HG03442 (cell line): ENCODE data around the gene LTBP1.

Experiments used
- ATAC-seq: cut with Tn5 transposase; IDR thresholded peaks from one replicate; pipeline ENCODE4 v1.9.1; 2021; ENCODE audit warnings: mild to moderate bottlenecking, moderate library complexity; ENCODE audit not compliant: unreplicated experiment

LTBP1 gene

DNA sequence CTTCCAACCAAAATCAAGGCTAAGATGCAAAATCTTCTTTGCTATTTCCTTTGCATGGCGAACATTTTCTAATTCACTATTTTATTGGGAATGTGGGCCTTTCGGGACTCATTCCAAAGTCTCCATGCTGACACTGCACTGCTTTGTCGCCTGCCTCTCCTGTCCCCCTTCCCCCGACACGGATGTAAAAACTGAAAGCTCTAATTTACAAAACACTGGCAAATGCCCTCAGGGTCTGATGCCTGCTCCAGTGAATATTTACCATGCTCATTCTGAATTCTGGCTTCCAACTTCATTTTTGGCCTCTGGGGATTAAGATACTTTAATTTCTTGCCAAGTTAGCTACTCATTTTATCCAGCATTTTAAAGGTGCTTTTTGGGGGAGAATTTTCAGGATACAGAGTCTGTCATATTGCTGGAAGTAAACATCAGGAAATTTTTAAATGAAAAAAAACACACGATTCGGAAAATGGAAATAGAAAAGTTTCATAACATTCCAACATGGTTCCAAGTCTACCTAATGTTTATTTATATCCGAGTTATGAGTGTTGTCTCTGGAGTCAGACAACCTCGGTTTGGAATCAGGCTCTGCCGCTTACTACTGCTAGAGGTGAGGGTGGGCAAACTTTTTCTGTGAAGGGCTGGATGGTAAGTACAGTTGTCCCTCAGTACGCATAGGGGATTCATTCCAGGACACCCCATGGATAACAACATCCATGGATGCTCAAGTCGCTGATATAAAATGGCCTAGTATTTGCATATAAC, 14.6 kb upstream of the LTBP1 start:
- no peak for ATAC-seq

DNA sequence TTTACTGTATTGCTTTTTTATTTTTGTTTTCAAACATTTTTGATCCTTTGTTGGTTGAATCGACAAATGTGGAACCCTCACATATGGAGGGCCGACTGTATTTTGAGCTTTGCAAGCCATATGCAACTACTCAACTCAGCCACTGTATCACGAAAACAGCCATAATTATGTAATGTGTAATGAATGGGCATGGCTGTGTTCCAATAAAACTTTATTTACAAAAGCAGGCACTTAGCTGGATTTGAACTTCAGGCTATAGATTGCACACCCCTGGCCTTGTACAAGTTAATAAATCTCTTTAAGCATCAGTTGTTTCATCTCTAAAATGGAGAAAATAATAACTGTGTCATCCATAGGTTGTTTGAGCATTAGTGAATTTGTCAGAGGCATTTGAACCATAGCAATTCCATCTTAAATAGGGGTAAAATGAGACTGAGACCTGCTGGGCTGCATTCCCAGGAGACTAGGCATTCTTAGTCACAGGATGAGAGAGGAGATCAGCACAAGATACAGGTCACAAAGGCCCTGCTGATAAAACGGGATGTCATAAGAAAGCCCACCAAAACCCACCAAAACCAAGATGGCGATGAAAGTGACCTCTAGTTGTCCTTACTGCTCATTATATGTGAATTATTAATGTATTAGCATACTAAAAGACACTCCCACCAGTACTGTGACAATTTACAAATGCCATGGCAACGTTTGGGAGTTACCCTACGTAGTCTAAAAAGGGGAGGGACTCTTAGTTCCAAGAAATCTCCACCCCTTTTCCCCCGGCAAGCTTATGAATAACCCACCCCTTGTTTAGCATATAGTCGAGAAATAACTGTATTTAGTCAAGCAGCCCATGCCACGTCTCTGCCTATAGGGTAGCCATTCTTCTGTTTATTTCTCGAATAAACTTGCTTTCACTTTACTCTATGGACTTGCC, 13.7 kb upstream of the LTBP1 start:
- no peak for ATAC-seq

DNA sequence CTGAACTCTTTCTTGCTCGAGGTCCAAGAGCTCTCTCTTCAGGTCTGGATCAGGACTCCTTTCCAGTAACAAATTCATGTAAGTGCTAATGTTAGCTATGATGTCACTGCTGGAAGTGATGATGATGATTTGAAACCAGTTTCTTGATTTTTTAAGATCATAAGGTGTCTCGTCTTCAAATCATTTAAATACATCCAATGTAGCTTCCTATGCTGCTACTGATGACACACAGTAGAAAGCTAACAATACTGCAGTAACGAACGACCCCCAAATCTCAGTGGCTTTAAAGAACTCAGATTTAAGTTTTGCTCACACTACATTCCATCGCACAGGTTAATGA, 13.0 kb upstream of the LTBP1 start:
- ATAC-seq = no peak

DNA sequence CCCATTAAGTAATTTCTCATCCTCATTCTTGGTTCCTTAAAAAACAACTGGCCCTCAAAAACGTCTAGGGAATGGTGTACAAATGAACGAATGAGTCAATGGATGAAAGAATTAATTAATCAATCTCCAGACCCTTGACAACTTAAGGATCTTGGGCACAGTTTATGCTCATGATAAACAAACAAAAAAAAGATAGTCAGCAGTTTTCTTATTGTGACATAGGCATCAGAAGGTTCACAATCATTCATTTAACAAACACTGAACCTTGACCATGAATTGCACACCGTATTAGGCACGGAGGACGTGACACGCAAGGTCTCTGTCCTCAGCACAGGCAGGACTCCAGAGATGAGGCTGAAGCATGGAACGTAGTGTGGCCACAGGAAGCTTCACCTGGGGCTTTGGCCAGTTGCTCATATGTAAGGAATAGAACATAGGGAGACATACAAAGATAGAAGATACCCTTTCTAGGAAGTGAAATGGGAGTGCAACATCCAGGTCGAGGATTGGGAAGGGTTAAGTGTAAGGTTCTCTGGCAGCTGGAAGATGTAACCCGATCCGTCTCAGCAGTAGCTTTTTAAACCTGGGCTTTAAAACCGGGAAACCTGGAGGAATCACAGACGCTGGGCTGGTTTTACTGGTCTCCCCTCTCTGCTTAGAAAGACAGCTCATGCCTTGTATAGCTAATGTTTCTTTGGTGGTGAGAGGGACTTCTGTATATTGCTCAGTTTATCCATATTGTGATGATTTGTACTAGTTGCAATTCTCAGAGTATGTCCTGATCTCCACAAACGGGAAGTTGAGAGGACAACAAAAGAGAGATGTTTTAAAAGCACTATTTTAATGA, 8.9 kb upstream of the LTBP1 start:
- ATAC-seq = no peak

DNA sequence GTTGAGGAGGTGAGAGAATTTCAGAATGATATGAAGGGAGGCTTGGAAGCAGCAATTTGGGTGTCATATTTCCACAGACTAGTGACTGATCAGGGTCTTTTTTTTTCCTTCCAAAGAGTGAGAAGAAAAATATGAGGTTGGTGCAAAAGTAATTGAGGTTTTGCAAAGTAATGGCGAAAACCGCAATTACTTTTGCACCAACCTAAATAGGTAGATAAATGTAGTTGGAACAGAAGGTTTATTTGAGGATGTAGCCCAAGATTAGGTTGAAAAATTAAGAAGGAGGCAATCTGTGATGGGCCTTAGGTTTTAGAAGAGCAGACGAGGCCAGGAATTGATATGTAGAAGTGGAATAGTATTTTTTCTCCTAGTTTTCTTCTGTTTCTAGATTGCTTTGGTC, 7.8 kb upstream of the LTBP1 start:
- no peak for ATAC-seq

DNA sequence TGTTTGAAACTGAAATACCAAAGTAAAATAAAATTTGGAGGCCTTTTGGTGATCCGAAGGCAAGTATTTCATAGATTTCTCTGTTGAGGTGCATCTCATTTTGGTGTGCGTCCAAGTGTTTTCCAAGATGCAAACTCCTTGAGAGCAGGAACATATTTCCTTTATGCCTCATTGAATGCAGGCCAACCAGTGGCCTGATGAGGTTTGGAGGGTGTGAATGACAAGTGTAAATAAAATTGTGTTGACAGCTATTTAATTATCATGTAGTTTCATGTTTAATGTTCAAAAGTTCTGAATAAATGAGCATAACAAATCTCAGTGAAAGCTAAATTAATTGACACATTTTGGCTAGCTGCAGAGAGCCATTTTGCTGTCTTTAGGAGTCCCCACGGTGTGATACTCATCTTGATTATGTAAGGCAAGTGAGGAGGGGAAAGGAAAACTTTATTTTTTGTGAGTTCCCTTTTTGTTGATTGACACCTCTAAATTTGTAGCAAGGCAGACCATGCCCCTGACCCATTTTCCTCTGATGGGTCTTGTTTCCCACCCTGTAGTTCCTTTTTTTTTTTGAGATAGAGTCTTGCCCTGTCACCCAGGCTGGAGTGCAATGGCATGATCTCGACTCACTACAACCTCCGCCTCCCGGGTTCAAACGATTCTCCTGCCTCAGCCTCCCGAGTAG, 6.3 kb upstream of the LTBP1 start:
- no peak for ATAC-seq

DNA sequence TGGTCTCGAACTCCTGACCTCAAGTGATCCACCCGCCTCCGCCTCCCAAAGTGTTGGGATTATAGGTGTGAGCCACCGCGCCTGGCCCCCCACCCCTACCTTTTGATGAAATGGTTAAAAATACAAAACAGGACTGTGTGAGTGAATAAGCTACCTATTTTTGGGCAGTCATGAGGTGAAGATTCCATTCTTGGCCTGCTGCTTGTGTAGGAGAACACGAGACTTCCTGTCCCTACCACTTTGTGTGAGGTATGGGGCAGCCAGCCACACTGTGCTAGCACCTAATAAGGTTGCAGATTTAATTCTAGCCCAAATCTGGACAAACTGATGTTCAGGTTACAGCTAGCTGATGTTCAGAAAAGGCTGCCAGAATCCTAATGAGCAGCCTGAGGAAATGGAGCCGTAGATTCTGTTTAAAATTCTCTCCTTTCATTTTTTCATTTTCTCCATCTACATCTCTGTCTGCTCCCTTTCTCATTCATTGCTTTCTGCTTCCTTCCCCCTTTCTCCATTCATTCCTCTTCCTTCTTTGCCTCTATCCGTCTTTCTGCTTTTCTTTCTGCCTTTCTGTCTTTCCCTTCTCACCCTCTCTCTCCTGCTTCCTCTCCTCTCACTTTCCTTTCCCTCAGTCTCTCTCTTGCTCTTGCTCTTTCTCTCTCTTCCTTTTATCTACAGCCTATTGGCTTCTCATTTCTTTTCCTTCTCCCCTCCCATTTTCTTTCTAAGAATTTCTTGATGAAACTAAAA, 4.6 kb upstream of the LTBP1 start:
- ATAC-seq = no peak

DNA sequence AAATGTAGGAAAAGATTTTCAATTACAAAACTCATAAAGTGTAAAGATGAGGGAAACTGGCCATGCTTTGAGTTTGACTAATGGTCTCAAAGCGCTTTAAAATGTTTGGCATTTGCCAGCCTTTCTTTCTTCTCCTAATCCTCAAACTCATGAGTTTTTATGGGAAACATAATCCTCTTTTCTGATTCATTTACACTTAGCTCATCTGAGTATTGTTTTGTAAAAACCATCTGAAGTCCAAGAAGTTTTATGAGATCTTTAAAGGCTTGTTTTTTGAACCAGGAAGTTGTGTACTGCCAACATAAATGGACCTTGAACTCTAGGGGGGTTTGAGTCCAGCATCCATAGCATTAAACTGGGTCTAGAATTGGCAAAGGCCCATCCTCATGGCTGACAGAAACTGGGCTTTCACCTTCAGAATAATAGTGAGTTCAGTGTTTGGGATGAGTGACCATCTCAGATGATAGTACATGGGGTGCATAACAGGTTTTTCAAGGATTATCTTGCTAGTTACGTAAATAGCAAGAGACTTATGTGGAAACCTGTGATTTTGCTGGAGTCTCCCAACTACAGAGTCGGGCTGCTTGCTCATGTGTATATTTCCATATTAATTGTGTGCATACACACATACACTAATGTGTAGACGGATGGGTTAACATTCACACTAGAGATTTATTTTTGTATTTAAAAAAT, 3.8 kb upstream of the LTBP1 start:
- no peak for ATAC-seq

DNA sequence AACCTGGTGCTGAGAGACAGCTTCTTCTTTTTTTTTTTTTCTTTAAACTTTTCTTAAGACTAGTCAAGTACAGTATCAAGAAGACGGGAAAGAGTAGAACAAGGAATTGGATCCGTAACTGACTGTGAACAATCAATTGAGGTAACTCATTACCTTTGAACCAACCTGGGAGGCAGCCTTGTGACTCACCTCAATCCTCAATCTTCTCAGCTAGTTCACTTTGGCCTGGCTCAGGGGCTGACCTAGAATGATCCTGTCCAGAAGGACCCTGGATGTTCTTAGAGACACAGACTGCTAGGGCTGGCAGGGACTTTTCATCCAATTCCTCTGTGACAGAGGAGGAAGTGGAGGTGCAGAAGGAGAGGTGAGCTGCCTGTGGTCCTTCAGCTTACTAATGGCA, 1.5 kb upstream of the LTBP1 start:
- no peak for ATAC-seq

DNA sequence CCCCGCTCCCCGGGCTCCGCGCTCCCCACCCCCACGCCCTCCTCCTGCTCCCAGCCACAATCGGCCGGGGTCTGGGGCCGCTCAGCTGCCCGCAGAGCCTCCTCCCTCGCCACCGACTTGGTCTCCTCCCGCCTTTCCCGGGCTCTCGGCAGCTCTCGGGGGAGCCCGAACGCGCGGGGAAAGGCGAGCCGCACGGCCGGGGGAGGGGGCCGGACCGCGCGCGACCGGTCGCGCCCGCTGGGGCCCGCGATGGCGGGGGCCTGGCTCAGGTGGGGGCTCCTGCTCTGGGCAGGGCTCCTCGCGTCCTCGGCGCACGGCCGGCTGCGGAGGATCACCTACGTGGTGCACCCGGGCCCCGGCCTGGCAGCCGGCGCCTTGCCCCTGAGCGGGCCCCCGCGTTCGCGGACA, 327 bp downstream of the LTBP1 start:
- peak; percentile 24 for ATAC-seq

DNA sequence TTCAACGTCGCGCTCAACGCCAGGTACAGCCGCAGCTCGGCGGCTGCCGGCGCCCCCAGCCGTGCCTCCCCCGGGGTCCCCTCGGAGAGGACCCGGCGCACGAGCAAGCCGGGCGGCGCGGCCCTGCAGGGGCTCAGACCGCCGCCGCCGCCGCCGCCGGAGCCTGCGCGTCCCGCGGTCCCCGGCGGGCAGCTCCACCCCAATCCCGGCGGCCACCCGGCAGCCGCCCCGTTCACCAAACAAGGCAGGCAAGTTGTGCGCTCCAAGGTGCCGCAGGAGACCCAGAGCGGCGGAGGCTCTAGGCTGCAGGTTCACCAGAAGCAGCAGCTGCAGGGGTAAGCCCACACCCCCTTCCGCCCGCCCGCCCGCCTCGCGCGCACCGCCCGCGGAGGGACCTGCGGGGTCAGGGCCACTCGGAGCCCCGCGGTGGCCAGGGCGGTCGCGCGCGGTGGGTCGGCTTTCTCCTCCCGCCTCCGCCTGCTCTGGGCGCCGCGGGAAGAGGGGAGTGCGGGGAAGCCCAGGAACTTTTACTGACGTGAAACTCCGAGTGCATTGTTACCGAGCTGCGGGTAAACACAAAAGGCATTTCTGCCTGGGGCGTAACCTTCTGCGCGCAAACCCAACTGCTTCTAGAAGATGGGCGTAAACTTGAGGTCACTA, 861 bp downstream of the LTBP1 start:
- ATAC-seq = peak; percentile 23

DNA sequence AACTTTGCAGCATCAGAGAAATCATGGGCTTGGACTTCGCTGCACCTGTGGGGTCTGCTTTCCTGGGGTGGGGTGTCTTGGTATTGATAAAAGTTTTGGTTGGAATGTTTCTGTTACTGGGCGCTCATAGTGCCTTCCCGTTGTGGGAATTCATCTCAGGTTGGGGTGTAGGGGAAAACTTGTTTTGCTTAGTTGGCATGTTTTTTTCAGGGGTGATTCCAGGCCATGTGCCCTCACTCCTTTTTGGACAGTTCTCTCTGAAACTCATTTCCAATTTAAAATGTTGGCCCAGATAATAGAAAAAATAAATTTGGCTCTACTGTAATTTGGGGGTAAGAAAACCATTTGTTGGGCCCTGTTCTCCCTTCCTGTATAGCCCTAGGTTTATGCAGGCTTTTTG, 1.5 kb downstream of the LTBP1 start:
- no peak for ATAC-seq

DNA sequence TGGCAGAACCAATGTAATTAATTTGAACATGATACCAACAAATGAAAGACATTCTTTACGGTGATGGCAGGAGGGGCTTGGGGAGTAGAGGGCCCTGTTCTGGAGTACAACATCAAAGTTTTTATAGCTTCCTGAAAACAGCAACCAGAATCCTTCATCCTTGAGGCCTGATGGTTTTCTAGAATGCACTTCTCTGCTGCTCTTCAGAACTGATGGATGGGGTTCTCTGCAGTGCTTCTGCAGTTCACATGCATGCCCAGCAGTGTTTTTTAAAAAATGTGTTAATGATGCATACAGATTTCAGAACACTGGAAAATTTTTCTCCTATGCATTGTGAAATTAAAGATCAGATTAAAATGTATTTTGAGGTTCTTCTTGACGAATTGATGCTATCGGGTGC, 2.5 kb downstream of the LTBP1 start:
- ATAC-seq = no peak

DNA sequence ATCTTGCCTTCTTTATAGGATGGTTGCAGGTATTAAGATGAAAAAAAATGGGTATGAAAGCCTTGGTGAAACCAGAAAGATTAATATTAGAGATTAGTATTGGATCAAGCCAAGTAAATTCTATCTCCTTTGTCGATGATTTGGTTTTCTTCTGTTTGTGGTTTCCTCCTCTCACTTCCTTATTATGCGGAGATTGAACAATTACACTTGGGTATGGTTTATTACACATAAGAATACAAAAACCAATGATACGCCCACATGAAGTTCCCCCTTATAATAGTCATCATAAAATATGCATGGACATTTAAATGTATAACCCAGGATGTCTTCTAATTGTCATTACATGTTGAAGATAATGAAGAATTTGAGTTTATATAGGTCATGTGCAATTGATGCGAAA, 4.9 kb downstream of the LTBP1 start:
- ATAC-seq = no peak

DNA sequence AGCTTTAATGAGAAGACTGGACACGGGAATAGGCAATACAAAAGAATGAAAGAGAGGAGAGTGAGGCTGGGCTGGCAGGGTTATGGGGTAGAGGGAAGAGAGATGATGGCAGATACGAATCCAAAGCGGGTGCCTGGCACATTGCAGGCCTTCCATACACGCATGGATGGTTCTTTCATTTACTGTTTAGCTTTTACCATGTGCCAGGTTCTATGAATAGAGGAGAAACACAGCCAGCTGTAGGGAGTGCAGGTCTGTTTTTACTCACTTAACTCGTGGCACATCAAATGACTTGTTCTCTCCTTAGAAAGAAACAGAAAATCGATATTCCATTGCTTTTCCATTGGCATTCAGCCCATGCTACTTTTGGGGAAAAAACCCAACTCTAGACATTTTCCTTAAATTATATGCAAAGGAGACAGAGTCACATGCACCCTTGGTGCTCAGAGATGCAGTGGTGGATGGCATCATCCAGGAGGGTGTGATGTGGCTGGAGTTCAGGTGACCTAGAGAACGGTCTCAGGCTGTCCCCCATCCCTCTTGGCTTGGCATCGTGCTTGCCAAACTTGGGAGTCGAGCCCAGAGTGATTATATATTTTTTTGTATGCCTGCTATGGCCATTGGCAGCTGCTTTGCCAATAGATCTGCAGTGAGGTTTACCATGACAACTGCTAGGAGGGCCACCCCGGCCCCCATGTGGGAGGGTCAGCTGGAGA, 6.2 kb downstream of the LTBP1 start:
- ATAC-seq = no peak

DNA sequence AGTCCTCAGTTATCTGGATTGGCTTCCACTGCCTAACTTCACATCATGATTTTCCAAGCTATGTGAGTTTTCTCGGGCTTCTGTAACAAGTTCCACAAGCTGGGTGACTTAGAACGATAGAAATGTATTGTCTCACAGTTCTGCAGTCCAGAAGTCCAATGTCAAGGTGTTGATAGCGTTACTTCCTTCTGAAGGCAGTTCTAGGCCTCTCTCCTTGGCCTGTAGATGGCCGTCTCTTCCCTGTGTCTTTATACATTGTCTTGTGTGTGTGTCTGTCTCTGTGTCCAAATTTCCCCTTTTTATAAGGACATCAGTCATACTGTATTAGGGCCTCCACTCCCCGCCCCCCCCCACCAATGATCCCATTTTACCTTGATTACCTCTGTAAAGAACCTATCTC, 7.5 kb downstream of the LTBP1 start:
- ATAC-seq = no peak

DNA sequence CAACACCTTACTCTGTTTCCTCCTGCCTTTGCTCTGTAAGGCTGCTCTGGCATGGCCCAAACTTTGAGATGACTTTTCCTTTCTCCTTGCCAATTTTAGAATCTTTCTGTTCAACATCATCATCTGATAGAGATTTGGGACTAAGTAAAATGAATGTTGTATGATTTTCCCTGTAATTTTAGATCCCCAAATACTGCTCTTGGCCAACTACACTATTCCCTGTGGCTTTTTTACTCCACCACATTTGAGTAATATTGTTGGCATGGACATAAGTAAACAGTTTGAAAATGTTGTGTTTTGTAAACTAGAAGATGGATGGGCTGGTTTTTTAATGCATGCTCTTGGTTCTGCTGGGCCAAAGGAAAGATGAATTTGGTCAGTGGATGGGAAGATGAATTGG, 12.1 kb downstream of the LTBP1 start:
- ATAC-seq = no peak

DNA sequence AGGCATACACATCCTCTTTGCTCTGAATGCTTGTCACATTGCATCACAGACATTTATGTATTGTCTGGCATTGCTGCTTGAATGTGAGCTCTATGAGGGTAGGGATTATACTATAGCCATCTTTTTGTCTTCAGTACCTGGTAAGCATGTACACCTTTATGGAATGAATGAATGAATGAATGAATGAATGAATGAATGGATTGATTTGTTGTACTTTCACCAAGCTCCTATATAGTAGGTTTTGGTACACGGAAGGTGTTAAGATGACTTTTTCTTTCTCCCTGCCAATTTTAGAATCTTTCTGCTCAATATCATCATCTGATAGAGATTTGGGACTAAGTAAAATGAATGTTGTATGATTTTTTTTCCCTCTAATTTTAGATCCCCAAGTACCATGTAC, 13.5 kb downstream of the LTBP1 start:
- no peak for ATAC-seq
